IMR-90 (cell line): ENCODE data around the gene MSN. TPM values are rescaled to one million over a fixed set of nuclear protein-coding genes. Genes with fewer than 3 reads are reported as not detected.

Experiments
- ATAC-seq: fragments of 200-7000 bp; cut with Tn5 transposase; 2 replicates; pipeline ENCODE4 v1.9.1; 2020; ENCODE audit warnings: low read depth, mild to moderate bottlenecking, moderate library complexity
- BruUV-seq: library from RNA; stranded (reverse); fragments of 400-500 nt; replicated peaks from 2 replicates; lab custom pipeline; 2021; lab: Mats Ljungman, UMichigan
- CTCF ChIA-PET: fragments of 300-600 bp; formaldehyde crosslinking; extraction: SDS; loops from one replicate; lab custom pipeline; 2021; ENCODE audit warnings: antibody characterized with exemption; lab: Yijun Ruan, JAX
- POLR2A ChIA-PET: fragments of 300-600 bp; sonication (Branson Sonifier 250); formaldehyde crosslinking; loops from one replicate; lab custom pipeline; 2022; ENCODE audit warnings: antibody characterized with exemption; ENCODE audit not compliant: unreplicated experiment; lab: Charles Lee
- DNase-seq: peaks from one replicate; pipeline ENCODE4 v3.0.0; 2013
- H2AFZ ChIP-seq: replicated peaks from 2 replicates; pipeline ENCODE3; 2013; ENCODE audit warnings: low read length, mild to moderate bottlenecking; ENCODE audit not compliant: poor library complexity
- H2AK5ac ChIP-seq: 2 replicates; pipeline ENCODE4 v1.6.1; 2013; ENCODE audit warnings: low read depth, low read length, inconsistent platforms
- H2AK9ac ChIP-seq: replicated peaks from 2 replicates; pipeline ENCODE3; 2013; ENCODE audit warnings: mild to moderate bottlenecking, low read depth, low read length, moderate library complexity; ENCODE audit not compliant: poor library complexity
- H2BK120ac ChIP-seq: 2 replicates; pipeline ENCODE4 v1.6.1; 2013; ENCODE audit warnings: low read depth, low read length, inconsistent platforms
- H2BK15ac ChIP-seq: 3 replicates; pipeline ENCODE4 v1.6.1; 2013; ENCODE audit warnings: low read depth, low read length, inconsistent platforms
- H2BK20ac ChIP-seq: 2 replicates; pipeline ENCODE4 v1.6.1; 2013; ENCODE audit warnings: low read depth, mild to moderate bottlenecking, inconsistent platforms, low read length, moderate library complexity
- H2BK5ac ChIP-seq: 2 replicates; pipeline ENCODE4 v1.6.1; 2013; ENCODE audit warnings: mild to moderate bottlenecking, low read depth, low read length, inconsistent platforms; ENCODE audit not compliant: poor library complexity, severe bottlenecking
- H3K14ac ChIP-seq: replicated peaks from 2 replicates; pipeline ENCODE4 v1.6.1; 2013; ENCODE audit warnings: low read depth, low read length, inconsistent platforms
- H3K18ac ChIP-seq: 2 replicates; pipeline ENCODE4 v1.6.1; 2013; ENCODE audit warnings: low read depth, low read length, control low read depth
- H3K23ac ChIP-seq: 2 replicates; pipeline ENCODE4 v1.6.1; 2013; ENCODE audit warnings: low read depth, low read length, inconsistent platforms
- H3K27ac ChIP-seq: 2 replicates; pipeline ENCODE4 v1.5.1; 2013; ENCODE audit warnings: mild to moderate bottlenecking, control low read depth, low read length; ENCODE audit not compliant: insufficient read depth
- H3K27me3 ChIP-seq: 2 replicates; pipeline ENCODE4 v1.6.1; 2013; ENCODE audit warnings: low read length; ENCODE audit not compliant: control insufficient read depth, insufficient read depth
- H3K36me3 ChIP-seq: 2 replicates; pipeline ENCODE4 v1.6.1; 2013; ENCODE audit warnings: low read length, mixed read lengths; ENCODE audit not compliant: control insufficient read depth, insufficient read depth
- H3K4ac ChIP-seq: 2 replicates; pipeline ENCODE4 v1.6.1; 2013; ENCODE audit warnings: low read depth, low read length, inconsistent platforms
- H3K4me1 ChIP-seq: 2 replicates; pipeline ENCODE4 v1.6.1; 2013; ENCODE audit warnings: low read length, mixed read lengths; ENCODE audit not compliant: control insufficient read depth, insufficient read depth
- H3K4me2 ChIP-seq: 2 replicates; pipeline ENCODE4 v1.6.1; 2013; ENCODE audit warnings: low read depth, mild to moderate bottlenecking, control low read depth, low read length, moderate library complexity
- H3K4me3 ChIP-seq: 2 replicates; pipeline ENCODE4 v1.5.1; 2013; ENCODE audit warnings: low read depth, mild to moderate bottlenecking, control low read depth, low read length, moderate library complexity; ENCODE audit not compliant: insufficient read depth
- H3K56ac ChIP-seq: 2 replicates; pipeline ENCODE4 v1.6.1; 2013; ENCODE audit warnings: low read length, inconsistent platforms; ENCODE audit not compliant: insufficient read depth; ENCODE audit errors: extremely low read depth
- H3K79me1 ChIP-seq, 2 experiments: 2 replicates each; pipeline ENCODE4 v1.6.1; 2013; ENCODE audit warnings: low read length in 2 of 2, inconsistent platforms in 1 of 2, low read depth in 1 of 2
- H3K9ac ChIP-seq: 2 replicates; pipeline ENCODE4 v1.6.1; 2013; ENCODE audit warnings: low read depth, low read length, control low read depth
- H3K9me1 ChIP-seq: 2 replicates; pipeline ENCODE4 v1.6.1; 2013; ENCODE audit warnings: low read length, inconsistent platforms; ENCODE audit not compliant: insufficient read depth
- H3K9me3 ChIP-seq: 2 replicates; pipeline ENCODE4 v1.6.1; 2013; ENCODE audit warnings: low read length; ENCODE audit not compliant: control insufficient read depth, insufficient read depth
- H4K20me1 ChIP-seq: 2 replicates; pipeline ENCODE4 v1.6.1; 2013; ENCODE audit warnings: low read length, inconsistent platforms; ENCODE audit not compliant: insufficient read depth
- H4K5ac ChIP-seq: 2 replicates; pipeline ENCODE4 v1.6.1; 2013; ENCODE audit warnings: mild to moderate bottlenecking, low read depth, low read length, control low read depth
- H4K8ac ChIP-seq, 2 experiments: 2 replicates each; pipeline ENCODE4 v1.6.1; 2013; ENCODE audit warnings: low read depth in 2 of 2, low read length in 2 of 2, control low read depth in 1 of 2, inconsistent platforms in 1 of 2
- H4K91ac ChIP-seq: 2 replicates; pipeline ENCODE4 v1.6.1; 2013; ENCODE audit warnings: low read depth, low read length, inconsistent platforms; ENCODE audit not compliant: insufficient read depth
- BHLHE40 ChIP-seq: fragments of 150-350 bp; IDR thresholded peaks from 2 replicates; pipeline ENCODE4 v1.6.1; 2016; ENCODE audit warnings: mild to moderate bottlenecking, low read depth, low read length
- CEBPB ChIP-seq: IDR thresholded peaks from 2 replicates; pipeline ENCODE4 v1.6.1; 2012; ENCODE audit warnings: low read depth, low read length, improper control_type of control experiment
- CHD1 ChIP-seq: IDR thresholded peaks from 2 replicates; pipeline ENCODE4 v1.6.1; 2012; ENCODE audit warnings: low read depth, low read length, improper control_type of control experiment
- ELK1 ChIP-seq: fragments of 150-350 bp; IDR thresholded peaks from 2 replicates; pipeline ENCODE4 v1.6.1; 2016; ENCODE audit warnings: low read depth, mild to moderate bottlenecking, low read length, moderate library complexity, borderline replicate concordance
- FOS ChIP-seq: fragments of 150-350 bp; IDR thresholded peaks from 2 replicates; pipeline ENCODE4 v1.6.1; 2016; ENCODE audit warnings: low read depth, low read length
- MAFK ChIP-seq: IDR thresholded peaks from 2 replicates; pipeline ENCODE4 v1.6.1; 2012; ENCODE audit warnings: low read depth, low read length, improper control_type of control experiment
- MAZ ChIP-seq: IDR thresholded peaks from 2 replicates; pipeline ENCODE4 v1.6.1; 2012; ENCODE audit warnings: low read depth, mild to moderate bottlenecking, low read length, improper control_type of control experiment, moderate library complexity, borderline replicate concordance
- MXI1 ChIP-seq: IDR thresholded peaks from 2 replicates; pipeline ENCODE4 v1.6.1; 2012; ENCODE audit warnings: low read depth, mild to moderate bottlenecking, low read length, moderate library complexity, borderline replicate concordance
- NFE2L2 ChIP-seq: fragments of 150-350 bp; IDR thresholded peaks from 2 replicates; pipeline ENCODE4 v1.6.1; 2016; ENCODE audit warnings: low read depth, mild to moderate bottlenecking, low read length
- RCOR1 ChIP-seq: IDR thresholded peaks from 2 replicates; pipeline ENCODE4 v1.6.1; 2012; ENCODE audit warnings: mild to moderate bottlenecking, low read length, improper control_type of control experiment; ENCODE audit not compliant: insufficient replicate concordance
- RFX5 ChIP-seq: IDR thresholded peaks from 2 replicates; pipeline ENCODE4 v1.8.0; 2012; ENCODE audit warnings: low read depth, mild to moderate bottlenecking, low read length, moderate library complexity
- SMC3 ChIP-seq: fragments of 150-350 bp; IDR thresholded peaks from 2 replicates; pipeline ENCODE4 v1.6.1; 2016; ENCODE audit warnings: low read depth, mild to moderate bottlenecking, antibody characterized with exemption, low read length, moderate library complexity
- USF2 ChIP-seq: fragments of 150-350 bp; IDR thresholded peaks from 2 replicates; pipeline ENCODE4 v1.6.1; 2017; ENCODE audit warnings: mild to moderate bottlenecking, antibody characterized with exemption, low read length, low read depth
- WGBS, 2 experiments: methylation state at CpG; one replicate each; pipeline versions ENCODE4 v1.1.5 to v1.1.7; 2013; ENCODE audit warnings: missing lambda C conversion rate in 2 of 2; ENCODE audit not compliant: insufficient read length in 1 of 2; ENCODE audit errors: extremely low coverage in 2 of 2; 5-methylcytosine and 5-hydroxymethylcytosine counted together
- dilution Hi-C: fragments of 300-500 bp; cut with HindIII; formaldehyde crosslinking; loops from one replicate; pipeline ENCODE4 v1.14.3; 2018; ENCODE audit warnings: low sequenced_read_pairs; ENCODE audit not compliant: unreplicated experiment
- in situ Hi-C: fragments of 300-500 bp; cut with MboI; formaldehyde crosslinking; loops from 3 replicates; pipeline ENCODE4 v1.14.3; 2019; ENCODE audit warnings: low sequenced_read_pairs, inconsistent platforms, mixed read lengths
- intact Hi-C: fragments of 100-400 bp; cut with micrococcal nuclease; formaldehyde crosslinking; loops from 2 replicates; pipeline ENCODE4 v1.10.0; 2022
- polyA plus RNA-seq, 3 experiments: library from polyadenylated mRNA; depleted of rRNA; stranded (reverse); fragments of >200 nt; gene quantifications; 2 replicates each; pipeline ENCODE4 v1.2.3, GENCODE V29; 2012; ENCODE audit warnings: low replicate concordance in 1 of 3
- total RNA-seq: library from RNA; depleted of rRNA; stranded (reverse); fragments of >200 nt; gene quantifications from 2 replicates; pipeline ENCODE4 v1.2.3, GENCODE V29; 2012
- TF ChIP-seq, protein P1 (sequence below): conservative IDR thresholded peaks from 2 replicates; pipeline ENCODE4 v1.5.1; 2012; ENCODE audit warnings: mild to moderate bottlenecking, low read depth, low read length, improper control_type of control experiment

MSN gene
- total and polyA plus RNA-seq, 2 of the 4 experiments (the other 2 are of a cell fraction) = 422 to 619 TPM

DNA sequence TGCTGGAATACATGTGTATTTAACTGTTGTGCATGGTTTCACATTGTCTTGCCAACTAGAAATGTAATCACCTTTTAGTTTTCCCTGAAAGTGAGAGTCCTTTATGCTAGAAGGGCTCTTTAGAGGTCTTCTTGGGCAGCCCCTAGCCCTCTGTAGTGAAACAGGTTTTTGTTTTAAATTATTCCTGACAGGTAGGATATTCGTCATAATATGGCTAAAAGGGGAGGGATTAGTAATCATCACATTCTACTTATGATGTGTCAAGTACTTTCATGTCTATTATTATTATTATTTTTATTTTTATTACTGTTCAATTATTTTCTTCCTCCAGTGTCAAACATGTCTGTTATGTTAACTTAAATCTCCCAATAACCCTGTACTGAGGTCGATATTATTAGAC lies 35.5 kb downstream of the MSN start:
- POLR2A ChIA-PET = no interaction called here
- H3K9ac ChIP-seq = no peak overlapping the region

More for the DNA sequence above, 35.5 kb downstream of the MSN start:
- no peak overlapping the region for H3K4me2 ChIP-seq
- H3K79me1 ChIP-seq = peaks cover 5 to 22% of the 10 kb centered on the region in 2 experiments; a peak in 2 of 4 replicates
- no peak overlapping the region for H2AK9ac ChIP-seq
- no peak overlapping the region for H3K4me3 ChIP-seq
- in situ Hi-C loops = no loop called here
- no peak overlapping the region for H3K56ac ChIP-seq
- H2AK5ac ChIP-seq = no peak overlapping the region
- DNase-seq (no peak), ATAC-seq (no peak)
- TF ChIP-seq CEBPB (no peak), MAFK (no peak), SMC3 (no peak), BHLHE40 (no peak), RCOR1 (no peak), MXI1 (no peak), ELK1 (no peak), USF2 (no peak), RFX5 (no peak), CHD1 (no peak), FOS (no peak), NFE2L2 (no peak), MAZ (no peak)
- TF ChIP-seq, protein P1, sequence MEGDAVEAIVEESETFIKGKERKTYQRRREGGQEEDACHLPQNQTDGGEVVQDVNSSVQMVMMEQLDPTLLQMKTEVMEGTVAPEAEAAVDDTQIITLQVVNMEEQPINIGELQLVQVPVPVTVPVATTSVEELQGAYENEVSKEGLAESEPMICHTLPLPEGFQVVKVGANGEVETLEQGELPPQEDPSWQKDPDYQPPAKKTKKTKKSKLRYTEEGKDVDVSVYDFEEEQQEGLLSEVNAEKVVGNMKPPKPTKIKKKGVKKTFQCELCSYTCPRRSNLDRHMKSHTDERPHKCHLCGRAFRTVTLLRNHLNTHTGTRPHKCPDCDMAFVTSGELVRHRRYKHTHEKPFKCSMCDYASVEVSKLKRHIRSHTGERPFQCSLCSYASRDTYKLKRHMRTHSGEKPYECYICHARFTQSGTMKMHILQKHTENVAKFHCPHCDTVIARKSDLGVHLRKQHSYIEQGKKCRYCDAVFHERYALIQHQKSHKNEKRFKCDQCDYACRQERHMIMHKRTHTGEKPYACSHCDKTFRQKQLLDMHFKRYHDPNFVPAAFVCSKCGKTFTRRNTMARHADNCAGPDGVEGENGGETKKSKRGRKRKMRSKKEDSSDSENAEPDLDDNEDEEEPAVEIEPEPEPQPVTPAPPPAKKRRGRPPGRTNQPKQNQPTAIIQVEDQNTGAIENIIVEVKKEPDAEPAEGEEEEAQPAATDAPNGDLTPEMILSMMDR = no peak
- dilution Hi-C loops = no loop called here
- H2AFZ ChIP-seq = no peak overlapping the region
- H2BK20ac ChIP-seq = no peak overlapping the region
- peaks cover 26% of the 10 kb centered on the region for H3K4me1 ChIP-seq
- WGBS, 2 experiments = no CpG with 5 or more reads among the region's 2 CpGs
- no peak overlapping the region for H2BK15ac ChIP-seq
- H4K8ac ChIP-seq = no peak overlapping the region
- H2BK5ac ChIP-seq = peak overlapping the region; percentile 19
- H3K27ac ChIP-seq = no peak overlapping the region
- no TSS peak for BruUV-seq
- no peak overlapping the region for H3K4ac ChIP-seq
- intact Hi-C loops = no loop called here
- H3K9me3 ChIP-seq = no peaks in the 10 kb centered on the region
- H3K36me3 ChIP-seq = peaks cover 4% of the 10 kb centered on the region
- H3K14ac ChIP-seq = no peak overlapping the region
- no peaks in the 10 kb centered on the region for H3K27me3 ChIP-seq
- H3K23ac ChIP-seq = no peak overlapping the region
- no peak overlapping the region for H4K5ac ChIP-seq
- no peak overlapping the region for H4K91ac ChIP-seq
- H4K20me1 ChIP-seq = peaks cover 88% of the 10 kb centered on the region
- H3K18ac ChIP-seq = no peak overlapping the region
- CTCF ChIA-PET = interaction anchor here (1.1 to 1.4 kb wide), 2 partner anchors 24 to 58 kb away, joined by 3 read pairs; no protein-coding TSS in a partner anchor
- H2BK120ac ChIP-seq = no peak overlapping the region
- H3K9me1 ChIP-seq = peaks cover 16% of the 10 kb centered on the region
